ENCODE results near the gene GTF3C5.
"Not testable (repeated sequence)": the region's sequence is repeated elsewhere in the genome, so short reads cannot be mapped to it uniquely, and the experiment has no call there.

GRCh38 chr9:133094351-133094750 lies 63.6 kb downstream of the GTF3C5 start:
- not testable (repeated sequence) for TF ChIP-seq CTCF, POLR2A (IDR thresholded peaks at IDR 0.05)
